HG03521 (cell line): ENCODE measurements around the gene SNTG2.

Experiments used
- ATAC-seq: cut with Tn5 transposase; IDR thresholded peaks from one replicate; pipeline ENCODE4 v1.9.1; 2021; ENCODE audit warnings: mild to moderate bottlenecking, moderate library complexity; ENCODE audit not compliant: unreplicated experiment

The SNTG2 gene

DNA sequence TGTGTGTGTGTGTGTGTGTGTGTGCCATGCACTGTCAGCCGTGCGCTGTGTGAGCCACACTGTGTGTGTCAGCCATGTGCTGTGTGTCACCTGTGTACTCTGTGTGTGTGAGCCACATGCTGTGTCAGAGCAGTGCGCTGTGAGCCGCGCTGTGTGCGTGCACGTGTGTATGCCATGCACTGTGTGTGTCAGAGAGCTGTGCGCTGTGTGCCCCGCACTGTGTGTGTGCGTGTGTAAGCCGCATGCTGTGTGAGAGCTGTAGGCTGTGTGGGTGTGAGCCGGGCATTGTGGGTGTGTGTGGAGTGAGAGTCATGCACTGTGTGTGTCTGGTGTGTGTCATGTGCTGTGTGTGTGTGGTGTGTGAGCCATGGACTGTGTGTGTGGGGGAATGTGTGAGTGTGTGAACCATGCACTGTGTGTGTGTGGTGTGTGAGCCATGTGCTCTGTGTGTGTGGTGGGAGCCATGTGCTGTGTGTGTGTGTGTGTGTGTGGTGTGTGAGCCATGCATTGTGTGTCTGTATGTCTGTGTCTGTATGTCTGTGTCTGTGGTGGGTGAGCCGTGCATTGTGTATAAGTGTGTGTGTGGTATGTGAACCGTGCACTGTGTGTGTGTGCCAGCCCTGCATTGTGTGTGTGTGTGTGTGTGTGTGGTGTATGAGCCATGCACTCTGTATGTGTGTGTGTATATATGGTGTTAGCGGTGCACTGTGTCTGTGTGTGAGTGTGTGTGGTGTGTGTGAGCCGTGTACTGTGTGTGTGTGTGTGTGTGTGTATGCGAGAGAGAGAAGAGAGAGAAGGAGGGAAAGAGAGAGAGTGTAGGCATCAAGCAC, 356.3 kb downstream of the SNTG2 start:
- no peak for ATAC-seq

DNA sequence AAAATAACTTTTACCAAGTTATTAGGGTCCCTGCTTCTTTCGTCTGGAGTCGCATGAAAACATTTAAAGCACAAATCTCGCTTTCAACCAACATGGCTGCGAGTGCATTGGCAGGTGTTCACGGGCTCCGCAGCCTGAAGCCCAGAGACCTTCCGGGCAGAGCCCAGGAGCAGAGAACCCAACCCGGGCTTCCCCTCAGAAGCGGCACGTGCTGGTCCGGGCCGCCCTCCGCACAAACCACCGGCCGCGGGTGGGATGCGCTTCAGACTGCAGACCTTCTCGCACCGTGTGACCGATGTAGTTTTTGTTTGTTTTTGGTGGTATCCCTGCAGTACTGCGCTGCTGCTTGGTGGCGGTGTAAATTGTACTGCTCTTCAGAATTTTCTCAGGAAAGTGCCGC, 357.0 kb downstream of the SNTG2 start:
- ATAC-seq = no peak

DNA sequence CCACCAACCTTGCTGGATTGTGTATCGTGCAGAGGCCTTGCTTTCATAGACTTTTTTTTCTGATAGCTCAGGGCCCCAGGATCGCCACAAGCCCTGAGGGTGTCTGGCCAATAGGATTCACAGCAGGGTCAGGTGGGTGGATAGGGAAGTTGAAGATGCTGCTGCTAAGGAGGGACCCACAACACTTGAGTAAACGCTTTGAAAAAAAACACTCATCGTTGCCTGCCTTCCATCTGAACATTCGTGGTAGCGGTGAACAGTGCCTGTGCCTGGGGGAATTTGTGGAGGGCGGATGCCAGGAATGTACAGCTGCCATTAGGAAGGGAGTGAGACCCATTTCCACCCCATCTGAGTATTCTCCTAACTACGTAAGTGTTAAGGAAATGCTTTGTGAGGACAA, 358.0 kb downstream of the SNTG2 start:
- ATAC-seq = no peak

DNA sequence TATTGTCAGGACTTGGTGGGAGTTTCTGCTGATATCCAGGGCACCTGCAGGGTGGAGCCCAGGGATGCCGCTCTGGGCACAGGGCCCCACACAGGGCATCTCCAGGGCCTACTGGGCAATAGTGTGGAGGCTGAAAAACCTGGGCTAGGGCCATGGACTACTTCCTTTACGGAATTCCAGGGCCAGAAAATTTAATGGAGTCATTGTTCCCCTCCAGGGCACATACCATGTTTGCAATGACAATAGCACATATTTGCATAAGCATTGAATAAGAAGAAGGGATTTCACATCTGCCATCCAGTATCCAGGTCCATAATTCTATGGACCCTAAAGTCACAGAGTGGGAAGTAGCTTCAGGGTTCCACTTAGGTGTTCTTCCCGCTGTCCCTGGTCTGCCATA, 358.9 kb downstream of the SNTG2 start:
- ATAC-seq = no peak

DNA sequence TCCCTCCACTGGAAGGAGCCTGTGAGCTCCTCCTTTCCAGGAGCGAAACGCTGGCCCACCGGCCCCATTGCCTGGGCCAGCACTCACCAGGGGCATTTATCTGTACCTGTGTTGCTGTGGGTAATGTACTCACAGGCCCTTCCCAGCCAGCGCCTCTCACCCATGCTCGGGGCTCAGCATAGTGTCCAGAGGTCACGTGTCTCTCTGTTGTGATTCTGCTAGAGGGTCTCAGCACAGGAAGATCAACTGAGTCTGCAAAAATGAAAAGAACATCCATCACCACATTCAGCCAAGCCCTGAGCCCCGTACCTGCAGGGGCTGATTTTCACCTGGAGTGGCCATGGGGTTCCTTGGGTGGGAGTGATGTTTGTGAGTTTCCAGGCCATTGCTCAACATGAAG, 359.6 kb downstream of the SNTG2 start:
- no peak for ATAC-seq

DNA sequence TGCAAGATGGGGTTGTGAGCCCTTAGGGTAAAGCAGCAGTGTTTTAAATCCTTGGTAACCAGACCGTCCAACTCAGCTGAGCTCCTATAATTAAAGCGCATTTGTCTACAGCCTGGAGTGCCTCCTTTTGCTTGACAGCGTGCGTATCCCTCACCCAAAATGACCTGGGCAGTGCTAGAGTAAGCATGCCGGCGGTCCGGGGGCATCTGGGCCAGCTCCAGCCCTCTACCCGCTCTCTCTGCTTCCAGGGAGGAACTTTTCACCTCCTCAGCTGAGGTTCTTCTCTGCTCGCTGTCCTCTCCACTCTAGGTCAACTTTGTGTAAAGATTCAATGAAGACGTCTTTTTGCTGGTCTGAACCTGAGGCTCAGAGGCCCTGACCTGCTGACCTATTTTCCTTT, 360.2 kb downstream of the SNTG2 start:
- ATAC-seq = no peak

DNA sequence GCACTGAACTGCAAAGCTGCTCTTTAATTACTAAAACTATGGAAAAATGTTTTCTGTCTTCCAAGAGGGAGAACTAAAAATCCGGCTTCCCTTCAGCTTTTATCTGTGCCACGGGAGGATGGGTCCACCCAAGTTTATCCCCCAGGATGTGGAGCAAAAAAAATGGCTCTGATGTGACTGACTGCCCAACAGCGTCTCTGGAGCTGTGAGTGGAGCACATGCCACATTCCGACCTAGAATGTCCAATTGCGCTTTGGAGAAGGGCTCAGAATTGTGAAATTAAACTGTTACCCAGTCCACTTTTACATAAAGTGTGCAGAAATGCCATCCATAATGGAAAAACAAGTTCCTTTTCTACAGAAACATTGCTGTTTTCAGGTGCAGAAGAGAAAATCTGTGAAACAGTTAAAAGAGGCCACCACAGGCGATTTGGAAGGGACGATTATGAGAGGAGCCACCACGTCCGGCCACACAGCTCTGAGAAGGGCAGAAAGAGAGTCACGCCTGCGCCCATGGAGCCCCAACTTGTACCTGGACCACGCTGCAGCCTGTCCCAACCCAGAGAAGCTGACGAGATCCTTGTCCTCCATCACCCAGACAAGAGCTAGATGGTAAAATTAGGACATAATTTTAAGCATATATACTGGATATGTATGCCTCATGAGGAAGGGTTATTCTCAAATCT, 362.7 kb downstream of the SNTG2 start:
- no peak for ATAC-seq

DNA sequence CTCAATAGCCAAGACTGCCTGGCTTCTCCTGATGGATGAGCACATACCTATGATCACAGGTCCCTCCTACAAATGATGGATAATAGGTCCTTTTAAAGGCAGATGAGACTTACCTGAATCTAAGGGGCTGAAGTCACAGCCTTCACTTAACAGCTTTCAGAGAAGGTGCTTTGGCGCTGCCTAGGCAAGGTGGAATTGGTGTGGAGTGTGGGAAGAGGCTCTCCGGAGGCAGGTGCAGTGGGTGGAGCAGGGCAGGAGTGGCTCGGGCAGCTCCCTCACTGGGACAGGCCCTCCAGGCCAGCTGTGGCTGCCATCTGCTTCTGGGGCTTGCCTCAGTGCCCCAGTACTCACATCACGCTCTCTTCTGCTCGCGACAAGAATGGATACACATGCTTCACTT, 363.6 kb downstream of the SNTG2 start:
- ATAC-seq = no peak

DNA sequence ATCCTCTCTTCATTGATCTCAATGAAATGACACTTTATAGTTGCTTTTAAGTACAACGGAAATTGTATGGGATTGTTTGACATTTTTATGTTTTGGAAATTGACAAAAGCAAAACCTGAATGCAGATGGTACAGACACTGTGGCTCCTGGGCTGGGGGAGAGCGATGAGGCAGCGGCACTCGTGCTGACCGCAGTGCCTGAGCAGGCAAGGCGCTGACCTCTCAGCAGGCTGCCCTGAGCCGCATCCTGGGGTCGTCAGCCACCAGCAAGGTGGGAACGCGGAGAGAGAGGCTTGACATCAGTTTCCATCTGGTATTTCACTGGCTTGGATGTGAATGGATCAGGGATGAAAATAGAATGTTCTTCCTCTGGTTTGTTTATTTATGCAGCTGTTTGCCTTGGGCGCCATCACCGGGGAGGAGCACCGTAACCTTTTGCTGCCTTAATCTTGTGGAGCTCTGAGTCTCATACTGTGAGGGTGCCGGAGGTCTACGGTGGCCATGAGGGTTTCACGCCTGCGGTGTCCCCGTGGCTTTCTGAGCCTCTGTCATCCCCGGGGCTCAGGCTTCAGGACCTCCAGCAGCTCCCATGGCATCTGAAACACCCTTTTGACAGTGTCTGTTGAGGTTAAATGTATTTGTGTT, 367.8 kb downstream of the SNTG2 start:
- no peak for ATAC-seq

DNA sequence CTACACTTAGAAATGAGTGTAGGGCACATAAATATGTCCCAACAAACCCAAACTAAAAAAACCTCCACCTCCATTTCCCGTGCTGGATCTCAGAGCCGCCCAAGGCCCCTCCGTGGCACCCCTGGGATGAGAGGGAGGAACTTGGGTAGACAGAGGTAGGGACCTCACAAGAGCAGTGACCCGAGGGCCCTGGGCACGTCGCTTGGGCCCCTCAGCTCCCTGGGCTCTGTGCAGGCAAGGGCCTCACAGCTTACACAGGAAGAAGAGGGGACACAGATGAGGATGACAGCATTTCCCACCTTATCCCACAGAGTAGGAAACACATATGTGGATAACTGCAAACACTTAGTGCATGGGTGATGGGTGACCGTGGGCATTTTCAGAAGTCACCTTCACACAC, 368.7 kb downstream of the SNTG2 start:
- ATAC-seq = no peak

DNA sequence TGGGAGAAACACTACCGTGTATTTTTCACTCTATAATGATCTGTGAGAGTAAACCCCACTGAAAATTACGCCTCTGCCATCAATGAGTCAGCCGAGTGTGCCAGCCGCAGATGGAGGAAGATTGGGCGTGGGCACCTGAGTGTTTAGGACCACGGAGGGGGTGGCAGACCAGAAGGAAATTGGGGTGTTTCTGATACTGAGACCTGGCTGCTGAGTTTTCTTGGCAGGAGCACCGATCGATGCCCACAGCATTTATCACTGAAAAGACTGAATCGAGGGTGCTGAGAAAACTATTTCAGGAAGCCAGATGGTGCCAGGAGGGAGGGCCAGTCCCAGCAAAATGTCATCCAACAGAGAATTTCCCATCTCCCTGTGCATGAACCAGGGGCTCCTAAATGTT, 370.7 kb downstream of the SNTG2 start:
- ATAC-seq = no peak

DNA sequence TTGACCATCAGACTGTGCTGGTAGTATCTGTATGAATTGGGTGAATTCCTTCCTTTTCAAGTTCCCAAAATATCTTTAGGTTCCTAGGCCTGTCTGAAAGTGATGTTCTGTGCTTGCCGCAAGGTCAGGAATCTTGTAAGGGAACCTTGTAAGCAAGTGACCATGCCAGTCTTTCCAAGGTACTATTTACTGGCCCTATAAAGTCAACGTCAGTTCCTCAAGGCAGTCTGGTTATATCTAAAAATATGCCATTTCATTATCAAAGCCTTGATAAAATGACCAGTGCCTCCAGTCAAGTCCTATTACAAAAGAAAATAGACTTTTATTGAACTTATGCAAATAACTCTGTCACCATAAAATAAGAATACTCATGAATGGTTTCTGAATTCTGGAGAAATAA, 374.2 kb downstream of the SNTG2 start:
- no peak for ATAC-seq

DNA sequence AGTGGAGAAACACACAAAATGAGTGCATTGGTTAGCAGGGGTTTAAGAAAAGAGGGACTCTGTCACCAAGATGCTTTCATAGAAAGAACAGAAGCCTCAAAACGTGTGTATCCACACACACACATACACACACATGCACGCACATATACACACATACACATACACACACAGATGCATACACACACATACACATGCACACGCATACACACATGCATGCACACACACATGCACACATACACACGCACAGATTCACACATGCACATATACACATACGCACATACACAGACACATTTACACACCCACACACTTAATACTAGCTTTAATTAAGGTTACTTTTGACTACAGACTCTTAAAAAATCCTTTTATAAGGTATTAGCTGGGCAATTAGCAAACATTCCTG, 378.0 kb downstream of the SNTG2 start:
- no peak for ATAC-seq

DNA sequence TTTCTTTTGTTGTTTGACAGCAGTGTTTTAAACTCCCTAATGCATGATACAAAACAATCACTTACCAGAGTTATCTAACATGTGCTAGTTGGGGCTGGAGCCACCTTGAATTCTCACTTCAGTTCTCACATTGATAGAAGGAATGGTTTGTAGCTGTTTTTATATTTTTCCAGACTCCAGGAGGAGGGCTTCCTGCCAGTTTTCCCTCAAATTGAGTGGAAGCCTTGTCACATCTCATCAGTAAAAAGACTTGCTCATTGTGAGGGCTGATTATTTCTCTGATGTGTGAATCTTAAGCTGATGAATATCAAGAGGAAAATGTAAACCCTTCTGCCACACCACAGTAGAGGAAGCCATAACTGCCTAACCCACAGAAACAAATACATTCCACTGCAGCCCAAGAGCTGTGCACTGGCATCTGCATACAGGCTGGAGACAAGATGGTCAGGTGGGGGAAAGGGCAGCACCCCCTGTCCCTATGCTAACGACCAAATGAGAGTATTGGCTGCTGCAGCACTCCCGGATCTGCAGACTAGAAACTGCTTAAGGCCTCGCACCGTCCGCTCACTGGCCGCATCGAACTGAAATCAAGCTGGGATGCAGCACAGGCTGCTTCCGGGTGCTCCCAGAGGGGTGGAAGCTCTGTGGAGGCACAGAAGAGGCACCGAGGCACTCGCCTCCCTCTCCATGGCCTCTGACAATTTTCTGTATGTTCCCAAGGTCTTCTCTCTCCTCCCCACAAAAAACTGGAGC, 388.9 kb downstream of the SNTG2 start:
- ATAC-seq = no peak

DNA sequence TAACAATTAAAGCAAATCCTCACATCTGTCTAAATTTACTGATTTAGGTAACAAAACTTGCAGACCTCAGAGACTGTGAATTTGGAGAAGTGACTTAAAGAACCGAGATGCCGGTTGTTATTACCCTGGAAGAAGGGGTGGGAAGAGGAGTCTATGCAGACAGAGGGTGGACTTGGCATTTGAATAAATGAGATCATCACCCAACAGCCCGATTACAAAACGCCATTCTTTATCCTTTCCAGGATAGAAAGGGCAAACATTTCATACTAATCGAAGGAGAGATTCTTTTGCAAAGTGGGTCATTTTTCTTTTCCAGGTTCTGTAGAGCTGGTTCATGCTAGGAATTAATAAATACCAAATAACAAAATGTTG, 389.5 kb downstream of the SNTG2 start:
- ATAC-seq = no peak

DNA sequence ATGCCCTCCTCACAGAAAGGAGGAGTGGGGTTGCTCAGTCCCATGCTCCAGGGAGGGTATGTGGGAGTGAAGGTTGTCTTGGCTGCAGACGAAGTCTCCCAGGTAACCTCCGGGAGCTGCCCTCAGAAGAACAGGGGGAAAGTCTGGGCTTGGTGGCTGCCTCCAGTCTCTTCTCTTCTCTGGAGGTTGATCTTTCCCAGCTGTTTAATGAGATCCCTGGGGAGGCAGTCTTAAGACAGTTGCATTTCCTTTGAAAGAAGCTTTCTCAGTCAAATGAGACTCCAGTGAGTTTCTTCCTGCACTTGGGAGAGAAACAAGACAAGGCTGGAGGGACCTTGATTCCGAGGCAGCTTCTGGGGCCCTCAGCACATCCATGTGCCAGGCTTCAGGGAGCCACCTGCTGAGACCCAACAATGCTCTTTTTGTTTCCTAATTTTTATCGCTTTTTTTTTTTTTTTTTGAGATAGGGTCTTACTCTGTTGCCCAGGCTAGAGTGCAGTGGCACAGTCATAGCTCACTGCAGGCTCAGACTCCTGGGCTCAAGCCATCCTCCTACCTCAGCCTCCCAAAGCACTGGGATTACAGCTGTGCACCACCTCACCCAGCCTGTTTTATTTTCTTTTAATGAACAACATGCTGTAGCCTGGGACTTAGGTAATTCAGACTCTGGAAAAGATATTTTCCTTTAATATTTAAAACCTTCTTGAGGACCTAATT, 390.9 kb downstream of the SNTG2 start:
- ATAC-seq = no peak

DNA sequence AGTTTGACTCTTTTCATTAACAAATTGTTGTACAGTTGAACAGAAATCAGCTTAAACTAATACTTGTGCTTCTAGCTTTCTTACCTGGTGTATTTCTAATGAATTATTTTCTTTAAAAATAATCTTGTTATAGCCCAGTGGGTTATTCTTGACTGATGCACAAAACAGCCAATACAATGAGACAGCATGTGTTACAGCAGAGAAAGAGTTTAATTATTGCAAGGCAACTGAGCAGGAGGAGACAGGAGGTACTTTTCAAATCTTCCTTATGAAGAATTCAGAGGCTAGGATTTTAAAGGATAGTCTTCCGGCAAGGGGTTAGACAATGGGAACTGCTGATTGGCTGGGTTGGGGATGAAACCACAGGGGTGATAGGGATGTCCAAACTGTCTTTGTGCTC, 398.1 kb downstream of the SNTG2 start:
- ATAC-seq = no peak

DNA sequence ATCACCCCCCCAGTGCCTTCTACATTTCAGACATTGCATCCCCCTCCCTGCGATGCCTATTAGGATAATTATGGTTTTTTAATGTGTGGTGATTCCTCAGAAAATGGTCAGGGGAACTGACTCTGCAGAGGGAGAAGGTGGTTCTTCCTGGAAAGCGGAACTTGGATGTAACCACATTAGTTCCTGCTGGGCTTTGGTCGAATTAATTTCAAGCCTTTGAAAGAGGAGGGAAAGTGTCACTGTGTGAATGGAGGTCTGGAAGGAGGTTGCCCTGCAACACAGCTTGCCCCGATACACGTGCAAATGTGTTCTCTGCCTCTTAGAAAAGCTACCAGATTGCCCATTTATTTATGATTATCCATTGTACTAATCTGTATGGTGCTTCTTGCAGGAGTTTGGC, 399.5 kb downstream of the SNTG2 start:
- ATAC-seq = no peak

DNA sequence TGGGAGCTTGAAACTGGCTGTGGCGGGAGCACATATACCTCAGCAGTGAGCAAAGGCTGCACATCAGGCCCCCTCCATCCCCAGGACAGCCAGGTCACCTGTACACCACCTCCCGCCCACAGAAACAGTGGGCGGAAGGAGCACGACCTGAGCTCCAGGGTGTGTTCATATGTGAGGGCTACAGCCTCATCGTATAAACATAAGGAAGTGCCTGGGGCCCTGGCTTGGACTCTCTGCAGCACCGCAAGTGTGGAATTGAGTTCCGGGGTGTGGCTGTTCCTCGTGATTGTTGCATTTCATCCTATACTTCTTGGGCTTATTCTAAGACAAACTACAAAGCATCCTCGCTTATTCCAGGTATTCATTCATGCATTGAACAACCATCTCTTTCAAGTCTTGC, 402.5 kb downstream of the SNTG2 start:
- ATAC-seq = no peak

DNA sequence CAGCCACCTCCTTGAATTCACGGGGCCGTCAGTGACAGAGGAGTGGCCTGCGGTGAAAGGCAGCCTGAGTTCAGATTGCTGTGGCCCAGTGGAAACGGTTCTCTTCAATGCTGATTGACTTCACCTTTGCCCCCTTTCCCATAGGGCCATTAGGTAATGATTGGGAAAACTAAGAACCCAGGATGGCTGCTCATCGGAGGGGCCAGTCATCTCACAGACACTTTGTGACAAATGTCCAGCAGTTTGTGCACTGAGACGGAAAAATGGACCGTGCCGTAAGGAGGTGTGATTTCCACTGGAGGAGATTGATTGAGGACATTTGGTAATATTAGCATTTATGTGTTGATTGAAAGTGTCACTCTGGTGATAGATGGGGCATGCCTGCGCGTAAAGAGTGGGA, 402.9 kb downstream of the SNTG2 start:
- ATAC-seq = no peak

DNA sequence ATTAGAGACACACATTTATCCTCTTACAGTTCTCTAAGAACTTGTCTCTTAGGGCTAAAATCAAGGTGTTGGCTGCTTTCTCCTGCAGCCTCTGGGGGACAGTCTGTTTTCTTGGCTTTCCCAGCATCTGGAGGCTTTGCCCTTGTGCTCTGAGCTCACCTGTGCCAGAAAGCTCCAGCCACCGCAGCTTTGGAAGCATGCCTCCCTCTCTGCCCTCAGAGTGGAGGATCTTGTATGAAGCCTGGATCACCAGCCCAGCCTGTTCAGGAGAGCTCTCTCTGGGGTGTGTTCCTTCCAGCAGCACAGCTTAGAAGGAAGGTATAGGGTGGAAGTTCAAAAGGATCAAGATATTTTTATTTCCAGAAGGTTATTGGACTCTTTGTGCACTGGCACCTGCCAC, 409.5 kb downstream of the SNTG2 start:
- ATAC-seq = no peak
